SKM-1 treated with dmso at 0.1 percent for 144 hours (cell line): ENCODE data around the gene RGCC.

ENCODE experiments used
- DNase-seq: peaks from one replicate; lab custom pipeline; 2025; ENCODE audit not compliant: unreplicated experiment; lab: John Stamatoyannopoulos, UW

RGCC gene

GRCh38 chr13:41514853-41515395 is 57.6 kb downstream of the RGCC start:
- no peak for DNase-seq

GRCh38 chr13:41515491-41516139 is 58.3 kb downstream of the RGCC start:
- no peak for DNase-seq

- no peak for DNase-seq
These were observed 58.8 kb downstream of the RGCC start for GRCh38 chr13:41516166-41516565.

GRCh38 chr13:41516760-41517159 is 59.4 kb downstream of the RGCC start:
- DNase-seq: no peak

GRCh38 chr13:41520016-41520659 is 62.8 kb downstream of the RGCC start:
- DNase-seq: peak; percentile 1
